ENCODE measurements around the gene ID2.
"Not testable (repeated sequence)": the region's sequence is repeated elsewhere in the genome, so short reads cannot be mapped to it uniquely, and the experiment has no call there.

Gene ID2

DNA sequence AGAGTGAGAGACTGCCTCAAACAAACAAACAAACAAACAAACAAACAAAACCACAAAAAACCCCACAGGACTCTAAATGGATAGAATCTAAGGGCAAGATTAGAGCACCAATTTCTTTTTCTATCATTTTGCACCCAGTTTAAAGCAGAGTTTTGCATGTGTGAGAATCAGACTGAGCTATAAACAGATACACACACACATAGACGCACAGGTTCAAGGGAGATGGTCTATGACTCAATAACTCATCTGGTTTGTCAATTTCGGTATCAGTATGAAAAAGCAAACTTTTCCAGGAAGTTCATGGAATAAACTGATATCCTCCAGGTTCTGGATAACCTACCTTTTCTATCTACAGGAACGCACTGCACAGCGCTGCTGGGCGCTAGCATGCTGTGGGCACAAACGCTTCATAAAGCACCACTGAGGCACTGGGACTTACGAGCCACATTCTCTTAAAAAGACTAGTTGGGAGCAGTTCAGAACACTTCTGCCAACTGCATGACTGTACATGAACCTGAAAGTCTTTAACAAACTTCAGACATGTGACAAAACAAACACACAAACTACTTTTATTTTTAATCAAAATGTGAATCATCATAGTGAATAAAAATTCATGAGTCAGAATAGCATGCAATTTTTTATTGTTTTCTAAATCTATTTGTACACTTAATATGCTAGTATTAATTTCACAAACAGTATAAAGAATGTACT, 46.6 kb downstream of the ID2 start:
- no peak for DNase-seq (ENCODE audit: extremely low read depth, low read depth)
- H3K4me3 ChIP-seq (replicated peaks; ENCODE audit: low read depth, low read length) = no peak overlapping the region
- TF ChIP-seq, protein P1, sequence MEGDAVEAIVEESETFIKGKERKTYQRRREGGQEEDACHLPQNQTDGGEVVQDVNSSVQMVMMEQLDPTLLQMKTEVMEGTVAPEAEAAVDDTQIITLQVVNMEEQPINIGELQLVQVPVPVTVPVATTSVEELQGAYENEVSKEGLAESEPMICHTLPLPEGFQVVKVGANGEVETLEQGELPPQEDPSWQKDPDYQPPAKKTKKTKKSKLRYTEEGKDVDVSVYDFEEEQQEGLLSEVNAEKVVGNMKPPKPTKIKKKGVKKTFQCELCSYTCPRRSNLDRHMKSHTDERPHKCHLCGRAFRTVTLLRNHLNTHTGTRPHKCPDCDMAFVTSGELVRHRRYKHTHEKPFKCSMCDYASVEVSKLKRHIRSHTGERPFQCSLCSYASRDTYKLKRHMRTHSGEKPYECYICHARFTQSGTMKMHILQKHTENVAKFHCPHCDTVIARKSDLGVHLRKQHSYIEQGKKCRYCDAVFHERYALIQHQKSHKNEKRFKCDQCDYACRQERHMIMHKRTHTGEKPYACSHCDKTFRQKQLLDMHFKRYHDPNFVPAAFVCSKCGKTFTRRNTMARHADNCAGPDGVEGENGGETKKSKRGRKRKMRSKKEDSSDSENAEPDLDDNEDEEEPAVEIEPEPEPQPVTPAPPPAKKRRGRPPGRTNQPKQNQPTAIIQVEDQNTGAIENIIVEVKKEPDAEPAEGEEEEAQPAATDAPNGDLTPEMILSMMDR (IDR thresholded peaks at IDR 0.05; ENCODE audit: low read depth, low read length, missing control alignments) = no peak

DNA sequence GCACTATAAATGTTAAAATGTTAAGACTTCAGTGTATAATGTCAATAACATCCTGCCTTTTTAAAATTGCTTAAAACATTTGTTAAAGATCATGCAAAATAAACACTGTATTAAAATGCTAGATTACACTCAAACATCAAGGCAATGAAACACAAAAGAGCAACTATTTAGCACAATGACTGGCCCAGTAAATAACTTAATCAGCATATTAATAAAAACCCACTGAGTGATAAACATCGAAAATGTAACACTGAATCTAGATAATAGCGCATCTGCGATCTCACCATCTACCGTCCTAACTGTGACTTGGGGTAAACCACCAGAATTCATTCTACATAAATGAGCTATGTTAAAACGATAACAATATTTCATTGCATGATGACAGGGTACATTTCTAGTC, 47.2 kb downstream of the ID2 start:
- DNase-seq (ENCODE audit: extremely low read depth, low read depth); H3K4me3 ChIP-seq (replicated peaks; ENCODE audit: low read depth, low read length): not testable (repeated sequence)

DNA sequence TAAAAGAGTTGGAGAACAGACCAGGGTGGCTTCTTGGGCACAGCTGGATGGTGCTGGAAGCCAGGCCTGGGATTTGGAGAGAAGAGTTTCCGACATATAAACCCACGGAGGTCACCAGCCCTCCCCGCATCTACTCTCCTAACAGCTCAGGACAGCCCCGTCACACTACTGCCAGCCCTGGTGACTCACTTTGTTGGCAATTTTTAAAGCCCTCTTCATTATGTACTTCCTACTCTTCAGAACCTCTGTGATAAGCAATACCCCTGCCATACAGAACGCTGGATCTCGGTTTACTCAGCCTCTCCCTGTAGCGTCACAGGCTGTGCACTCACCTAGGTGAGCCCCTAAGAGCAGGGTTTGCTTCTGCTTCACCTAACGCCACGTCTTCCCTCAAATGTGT, 48.1 kb downstream of the ID2 start:
- TF ChIP-seq, protein P1 (IDR thresholded peaks at IDR 0.05; ENCODE audit: low read depth, low read length, missing control alignments) = no peak
- no peak overlapping the region for H3K4me3 ChIP-seq (replicated peaks; ENCODE audit: low read depth, low read length)
- DNase-seq (ENCODE audit: extremely low read depth, low read depth) = no peak

DNA sequence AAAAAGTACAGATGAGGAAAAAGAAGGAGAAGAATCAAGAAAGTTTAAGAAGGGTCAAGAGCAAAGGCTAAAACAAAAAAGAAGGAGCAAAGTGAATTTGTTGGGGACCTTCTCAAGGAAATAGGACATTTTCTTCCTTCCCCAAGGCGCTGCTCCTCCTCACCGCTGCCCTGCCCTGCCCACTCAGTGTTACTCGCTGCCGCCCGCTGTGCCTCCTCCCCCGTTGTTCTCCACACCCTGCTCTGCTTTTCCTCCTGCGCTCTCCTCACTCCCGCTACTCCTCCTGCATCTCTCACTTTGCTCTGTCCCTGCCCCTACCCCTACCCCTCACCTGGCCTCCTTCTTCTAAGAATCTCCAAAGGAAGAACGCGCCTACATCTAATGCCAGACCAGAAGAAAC, 50.7 kb downstream of the ID2 start:
- H3K4me3 ChIP-seq (replicated peaks; ENCODE audit: low read depth, low read length) = no peak overlapping the region
- TF ChIP-seq, protein P1 (IDR thresholded peaks at IDR 0.05; ENCODE audit: low read depth, low read length, missing control alignments) = no peak
- DNase-seq (ENCODE audit: extremely low read depth, low read depth) = no peak
